ACHN (cell line): Measurements from ENCODE around the gene ADCY1.

Experiments
- DNase-seq: peaks from one replicate; pipeline ENCODE4 v3.0.0-alpha.2; 2015
- in situ Hi-C: cut with HindIII; loops from 2 replicates; pipeline ENCODE4 v1.10.0; 2017; ENCODE audit warnings: low sequenced_read_pairs, low pct_ligation_motif_present, low pct_unique_long_range_greater_than_20kb

Gene ADCY1

GRCh38 chr7:45658716-45659495, 84.7 kb downstream of the ADCY1 start:
- in situ Hi-C loops: no loop called here
- no peak for DNase-seq

GRCh38 chr7:45659496-45660139, 85.5 kb downstream of the ADCY1 start:
- in situ Hi-C loops: no loop called here
- DNase-seq: no peak

GRCh38 chr7:45660201-45660900, 86.2 kb downstream of the ADCY1 start:
- in situ Hi-C loops: no loop called here
- no peak for DNase-seq

- DNase-seq: no peak
- in situ Hi-C loops: no loop called here
Observed at GRCh38 chr7:45660901-45661211, 86.7 kb downstream of the ADCY1 start.

GRCh38 chr7:45661302-45661995, 87.3 kb downstream of the ADCY1 start:
- no peak for DNase-seq
- in situ Hi-C loops: no loop called here

- no peak for DNase-seq
- in situ Hi-C loops: no loop called here
Observed at GRCh38 chr7:45662018-45662417, 87.8 kb downstream of the ADCY1 start.

- no peak for DNase-seq
- in situ Hi-C loops: no loop called here
Observed at GRCh38 chr7:45662540-45663166, 88.5 kb downstream of the ADCY1 start.

- in situ Hi-C loops: no loop called here
- no peak for DNase-seq
Observed at GRCh38 chr7:45663167-45663921, 89.2 kb downstream of the ADCY1 start.

GRCh38 chr7:45663965-45664633, 89.9 kb downstream of the ADCY1 start:
- in situ Hi-C loops: no loop called here
- no peak for DNase-seq

- DNase-seq: no peak
- in situ Hi-C loops: no loop called here
Observed at GRCh38 chr7:45665172-45665571, 91.0 kb downstream of the ADCY1 start.

- in situ Hi-C loops: no loop called here
- DNase-seq: no peak
Observed at GRCh38 chr7:45670227-45670626, 96.1 kb downstream of the ADCY1 start.

- no peak for DNase-seq
- in situ Hi-C loops: no loop called here
Observed at GRCh38 chr7:45670717-45671116, 96.5 kb downstream of the ADCY1 start.

GRCh38 chr7:45677311-45677900, 103.2 kb downstream of the ADCY1 start:
- no peak for DNase-seq
- in situ Hi-C loops: no loop called here

- in situ Hi-C loops: no loop called here
Observed at GRCh38 chr7:45679516-45679915, 105.3 kb downstream of the ADCY1 start.

GRCh38 chr7:45680776-45681175, 106.6 kb downstream of the ADCY1 start:
- no peak for DNase-seq
- in situ Hi-C loops: no loop called here

More at GRCh38 chr7:45679516-45679915, 105.3 kb downstream of the ADCY1 start:
- no peak for DNase-seq

GRCh38 chr7:45681596-45682357, 107.6 kb downstream of the ADCY1 start:
- no peak for DNase-seq
- in situ Hi-C loops: no loop called here

- in situ Hi-C loops: no loop called here
- DNase-seq: no peak
Observed at GRCh38 chr7:45682358-45682735, 108.2 kb downstream of the ADCY1 start.
